Astrocyte of the cerebellum (primary cell): Measurements from ENCODE around the gene RAB11FIP4.

Source experiments
- DNase-seq: peaks from one replicate; pipeline ENCODE4 v3.0.0-alpha.2; 2011; ENCODE audit warnings: low read depth
- H3K4me3 ChIP-seq: 2 replicates; pipeline ENCODE4 v1.5.1; 2011; ENCODE audit warnings: mild to moderate bottlenecking, low read depth, low read length, moderate library complexity
- CTCF ChIP-seq: IDR thresholded peaks from 2 replicates; pipeline ENCODE4 v1.5.1; 2012; ENCODE audit warnings: low read length, low read depth, moderate library complexity, mild to moderate bottlenecking; ENCODE audit errors: missing control alignments
- in situ Hi-C: cut with HindIII; loops from 2 replicates; pipeline ENCODE4 v1.10.0; 2017; ENCODE audit warnings: low sequenced_read_pairs

The RAB11FIP4 gene

GRCh38 chr17:31512796-31513195 is 121.3 kb downstream of the RAB11FIP4 start:
- no peak for TF ChIP-seq CTCF
- DNase-seq, result no peak
- in situ Hi-C loops, result no loop called here
- no peak overlapping the region for H3K4me3 ChIP-seq

- DNase-seq, result no peak
- in situ Hi-C loops, result no loop called here
- H3K4me3 ChIP-seq, result no peak overlapping the region
- TF ChIP-seq CTCF, result no peak
These were observed 122.4 kb downstream of the RAB11FIP4 start for GRCh38 chr17:31513731-31514427.

GRCh38 chr17:31515267-31515666 is 123.8 kb downstream of the RAB11FIP4 start:
- in situ Hi-C loops, result no loop called here
- TF ChIP-seq CTCF, result no peak
- DNase-seq, result no peak
- H3K4me3 ChIP-seq, result no peak overlapping the region

- H3K4me3 ChIP-seq, result no peak overlapping the region
- no peak for DNase-seq
- TF ChIP-seq CTCF, result no peak
- in situ Hi-C loops, result no loop called here
These were observed 126.0 kb downstream of the RAB11FIP4 start for GRCh38 chr17:31517524-31517923.

- no peak overlapping the region for H3K4me3 ChIP-seq
- no peak for TF ChIP-seq CTCF
- DNase-seq, result no peak
- in situ Hi-C loops, result no loop called here
These were observed 127.0 kb downstream of the RAB11FIP4 start for GRCh38 chr17:31518478-31518877.

GRCh38 chr17:31521632-31522283 is 130.3 kb downstream of the RAB11FIP4 start:
- in situ Hi-C loops, result loop anchor here (5.0 kb wide), 1 partner anchor 84 kb away; no protein-coding TSS in a partner anchor

More at GRCh38 chr17:31521632-31522283, 130.3 kb downstream of the RAB11FIP4 start:
- no peak overlapping the region for H3K4me3 ChIP-seq
- no peak for TF ChIP-seq CTCF
- no peak for DNase-seq
